HPDE6-E6E7 (cell line): ENCODE measurements around the gene PCDH12.

Source experiments
- DNase-seq: peaks from one replicate; pipeline ENCODE4 v3.0.0; 2011; ENCODE audit warnings: missing footprints; ENCODE audit errors: extremely low spot score

PCDH12 gene

GRCh38 chr5:141958113-141958512, at the start of gene PCDH12:
Gene PCDH12 (minus strand): TSS chr5:141958202. CDS start chr5:141957851, 351 bp downstream.
- no peak for DNase-seq

- no peak for DNase-seq
These were observed 49.2 kb upstream of the PCDH12 start for GRCh38 chr5:142007237-142007544.

- DNase-seq: no peak
These were observed 48.6 kb upstream of the PCDH12 start for GRCh38 chr5:142006363-142007236.

- DNase-seq: no peak
These were observed 45.3 kb upstream of the PCDH12 start for GRCh38 chr5:142003266-142003800.

- DNase-seq: no peak
These were observed 42.9 kb upstream of the PCDH12 start for GRCh38 chr5:142000704-142001484.

GRCh38 chr5:142000173-142000572, 42.2 kb upstream of the PCDH12 start:
- DNase-seq: no peak

GRCh38 chr5:141997358-141997960, 39.5 kb upstream of the PCDH12 start:
- no peak for DNase-seq

GRCh38 chr5:141995656-141996055, 37.7 kb upstream of the PCDH12 start:
- no peak for DNase-seq

- no peak for DNase-seq
These were observed 36.6 kb upstream of the PCDH12 start for GRCh38 chr5:141994511-141995136.

- no peak for DNase-seq
These were observed 34.5 kb upstream of the PCDH12 start for GRCh38 chr5:141992349-141992963.

- DNase-seq: no peak
These were observed 31.7 kb upstream of the PCDH12 start for GRCh38 chr5:141989720-141990119.

GRCh38 chr5:141986072-141986471, 28.1 kb upstream of the PCDH12 start:
- DNase-seq: no peak

GRCh38 chr5:141982626-141983025, 24.6 kb upstream of the PCDH12 start:
- no peak for DNase-seq

- DNase-seq: no peak
These were observed 20.4 kb upstream of the PCDH12 start for GRCh38 chr5:141978389-141978788.

GRCh38 chr5:141976176-141976575, 18.2 kb upstream of the PCDH12 start:
- no peak for DNase-seq

- no peak for DNase-seq
These were observed 16.0 kb upstream of the PCDH12 start for GRCh38 chr5:141973871-141974595.

- no peak for DNase-seq
These were observed 12.1 kb upstream of the PCDH12 start for GRCh38 chr5:141969783-141970771.

- peak; percentile 97 for DNase-seq
These were observed 11.1 kb upstream of the PCDH12 start, which contains the start of gene RNF14 for GRCh38 chr5:141968914-141969608. Gene RNF14 (plus strand): TSS chr5:141969105. CDS start chr5:141973589, 4,484 bp downstream.

GRCh38 chr5:141966963-141967333, 8.9 kb upstream of the PCDH12 start:
- DNase-seq: no peak
